Thyroid gland (tissue), 4 donors: ENCODE data around the gene PAQR5. TPM values are rescaled to one million over a fixed set of nuclear protein-coding genes. Genes with fewer than 3 reads are reported as not detected.

Experiments used
- DNase-seq, 2 donors: peaks; one replicate each; pipeline ENCODE4 v3.0.0-alpha.2; 2019
- H3K27ac ChIP-seq, 3 donors: fragments of 200-600 bp; sonication (generic); 1 replicate in 2 of 3; 2 replicates in 1 of 3; pipeline ENCODE4 v1.5.1; 2016 to 2019; ENCODE audit warnings: mild to moderate bottlenecking in 1 of 3, moderate library complexity in 1 of 3
- H3K27me3 ChIP-seq: fragments of 200-600 bp; sonication (generic); one replicate; pipeline ENCODE4 v1.5.1; 2019
- H3K36me3 ChIP-seq, 2 donors: fragments of 200-600 bp; sonication (generic); one replicate each; pipeline ENCODE4 v1.5.1; 2016 to 2019
- H3K4me1 ChIP-seq, 2 donors: fragments of 200-600 bp; sonication (generic); one replicate each; pipeline ENCODE4 v1.5.1; 2017 to 2019
- H3K4me3 ChIP-seq, 3 donors: fragments of 200-600 bp; sonication (generic); replicated peaks in 1 of 3; 1 replicate in 2 of 3; 2 replicates in 1 of 3; pipeline ENCODE4 v1.5.1; 2016; ENCODE audit warnings: mild to moderate bottlenecking in 1 of 3
- H3K9me3 ChIP-seq: fragments of 200-600 bp; sonication (generic); one replicate; pipeline ENCODE4 v1.5.1; 2017
- CTCF ChIP-seq, 6 experiments: fragments of 200-600 bp in 3 of 6; fragments of 450-650 bp in 3 of 6; sonication (generic) in 3 of 6; IDR thresholded peaks; one replicate each; pipeline ENCODE4 v1.5.1; 2016 to 2019; ENCODE audit warnings: antibody characterized with exemption in 6 of 6, mild to moderate bottlenecking in 2 of 6, inconsistent platforms in 1 of 6, moderate library complexity in 1 of 6
- POLR2A ChIP-seq, 2 donors: fragments of 450-650 bp; IDR thresholded peaks; one replicate each; pipeline ENCODE4 v1.6.1; 2017; ENCODE audit warnings: antibody characterized with exemption in 2 of 2, mild to moderate bottlenecking in 2 of 2, moderate library complexity in 1 of 2
- WGBS, 2 donors: methylation state at CpG; one replicate each; pipeline ENCODE4 v1.1.5; 2017; 5-methylcytosine and 5-hydroxymethylcytosine counted together
- intact Hi-C: fragments of 100-400 bp; cut with DNase I; formaldehyde crosslinking; loops from one replicate; pipeline ENCODE4 v1.15.1; 2023
- total RNA-seq, 4 donors: library from RNA; depleted of rRNA; stranded (reverse); fragments of >200 nt; gene quantifications; one replicate each; pipeline ENCODE4 v1.2.3, GENCODE V29; 2016

Gene PAQR5
- total RNA-seq, 4 donors from 2014 or later, result 0.24 to 1.5 (median 0.65) TPM

DNA sequence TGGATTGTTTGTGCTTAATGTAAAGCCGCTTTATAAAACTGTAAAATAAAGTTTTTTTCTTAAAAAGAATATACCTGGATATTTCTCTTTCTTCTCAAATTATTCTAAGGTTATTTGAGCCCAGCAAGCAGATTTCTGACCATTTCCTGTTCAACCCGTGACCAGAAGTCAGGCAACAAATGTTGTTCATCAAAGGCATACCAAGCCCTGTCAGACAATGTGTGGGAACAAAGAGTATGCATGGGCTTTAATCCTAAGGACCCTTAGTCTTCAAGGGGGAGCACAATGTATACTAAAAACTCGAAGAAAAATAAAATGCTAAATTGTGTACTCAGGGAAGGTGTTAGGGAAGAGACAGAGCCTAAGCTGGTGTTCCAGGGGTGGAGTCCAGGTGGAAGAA, 26.6 kb upstream of the PAQR5 start:
- 70 to 73% methylated on average over 3 of the region's 3 CpGs for WGBS, 2 donors
- no peaks in the 10 kb centered on the region for H3K4me1 ChIP-seq
- no peak overlapping the region for H3K27ac ChIP-seq
- TF ChIP-seq POLR2A (IDR thresholded peaks at IDR 0.05) (no peak), CTCF (IDR thresholded peaks at IDR 0.05) (no peak)
- no peaks in the 10 kb centered on the region for H3K9me3 ChIP-seq
- intact Hi-C loops, result no loop called here
- no peak for DNase-seq
- H3K27me3 ChIP-seq, result no peaks in the 10 kb centered on the region
- H3K36me3 ChIP-seq, result no peaks in the 10 kb centered on the region
- no peak overlapping the region for H3K4me3 ChIP-seq

DNA sequence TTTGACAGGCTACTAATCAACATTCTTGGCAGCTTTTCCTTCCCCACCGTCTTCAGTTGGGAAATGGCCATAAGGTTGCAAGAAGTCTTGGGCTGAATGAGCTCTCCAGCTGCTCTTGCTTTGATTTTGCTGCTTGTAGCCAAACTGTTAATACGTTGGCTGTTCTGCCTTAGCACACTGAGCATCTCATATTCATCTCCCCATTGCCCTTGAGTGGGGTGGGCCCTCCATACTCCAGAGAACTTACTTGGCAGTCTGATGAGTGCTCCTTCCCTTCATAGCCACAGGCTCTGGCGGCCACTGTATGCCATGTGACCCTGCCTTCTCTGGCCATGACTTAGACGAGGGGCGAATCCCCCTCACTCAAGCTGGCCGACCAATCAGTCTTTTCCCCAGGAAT, 25.8 kb upstream of the PAQR5 start:
- Histone ChIP-seq H3K27ac (no peak overlapping the region), H3K4me3 (no peak overlapping the region), H3K27me3 (no peaks in the 10 kb centered on the region), H3K9me3 (no peaks in the 10 kb centered on the region), H3K4me1 (no peaks in the 10 kb centered on the region), H3K36me3 (no peaks in the 10 kb centered on the region)
- no peak for DNase-seq
- intact Hi-C loops, result no loop called here
- TF ChIP-seq CTCF (IDR thresholded peaks at IDR 0.05) (no peak), POLR2A (IDR thresholded peaks at IDR 0.05) (no peak)
- 81 to 91% methylated on average over 6 of the region's 6 CpGs for WGBS, 2 donors

- Histone ChIP-seq H3K27me3 (no peaks in the 10 kb centered on the region), H3K27ac (no peak overlapping the region), H3K4me1 (no peaks in the 10 kb centered on the region), H3K9me3 (no peaks in the 10 kb centered on the region), H3K36me3 (no peaks in the 10 kb centered on the region), H3K4me3 (no peak overlapping the region)
- intact Hi-C loops, result no loop called here
- no peak for DNase-seq
- TF ChIP-seq POLR2A (IDR thresholded peaks at IDR 0.05) (no peak), CTCF (IDR thresholded peaks at IDR 0.05) (no peak)
- WGBS, 2 donors, result 46 to 48% methylated on average over 4 of the region's 4 CpGs
Measured at GRCh38 chr15:69275074-69275670, 23.5 kb upstream of the PAQR5 start.

- no peaks in the 10 kb centered on the region for H3K9me3 ChIP-seq
- H3K27ac ChIP-seq, result no peak overlapping the region
- no peak overlapping the region for H3K4me3 ChIP-seq
- intact Hi-C loops, result no loop called here
- DNase-seq, result no peak
- H3K27me3 ChIP-seq, result no peaks in the 10 kb centered on the region
- no peaks in the 10 kb centered on the region for H3K4me1 ChIP-seq
- 54 to 60% methylated on average over 9 of the region's 9 CpGs for WGBS, 2 donors
- TF ChIP-seq CTCF (IDR thresholded peaks at IDR 0.05) (no peak), POLR2A (IDR thresholded peaks at IDR 0.05) (no peak)
- no peaks in the 10 kb centered on the region for H3K36me3 ChIP-seq
Measured at GRCh38 chr15:69275933-69276560, 22.7 kb upstream of the PAQR5 start.

DNA sequence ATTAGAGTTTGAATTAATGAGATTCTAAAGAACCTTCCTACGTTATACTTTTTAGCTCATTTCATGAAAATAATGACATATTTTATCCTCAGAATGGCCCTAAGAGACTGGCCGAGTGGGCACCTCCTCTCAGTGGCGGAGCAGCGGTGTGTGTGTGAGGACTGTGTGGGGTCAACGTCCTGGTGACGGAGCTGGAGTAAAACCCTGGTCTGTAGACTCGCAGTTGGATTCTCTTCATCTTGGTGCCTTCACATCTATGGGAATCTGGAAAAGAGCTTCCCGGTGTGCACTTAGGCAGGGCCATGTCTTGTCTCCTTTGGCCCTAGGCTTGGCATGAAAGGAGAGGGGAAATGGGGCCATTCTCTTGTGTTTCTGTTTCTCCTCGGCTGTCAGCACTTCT, 21.4 kb upstream of the PAQR5 start:
- no peak overlapping the region for H3K4me3 ChIP-seq

More for the DNA sequence above, 21.4 kb upstream of the PAQR5 start:
- TF ChIP-seq CTCF (IDR thresholded peaks at IDR 0.05), result no peak
- no peak for TF ChIP-seq POLR2A (IDR thresholded peaks at IDR 0.05)
- no peaks in the 10 kb centered on the region for H3K36me3 ChIP-seq
- H3K27me3 ChIP-seq, result no peaks in the 10 kb centered on the region
- H3K9me3 ChIP-seq, result no peaks in the 10 kb centered on the region
- no peak overlapping the region for H3K27ac ChIP-seq
- intact Hi-C loops, result no loop called here
- no peaks in the 10 kb centered on the region for H3K4me1 ChIP-seq
- DNase-seq, result no peak
- 82 to 85% methylated on average over 9 of the region's 9 CpGs for WGBS, 2 donors
